Prostate gland (tissue), 2 donors: ENCODE results near the gene RPL12. TPM values are rescaled to one million over a fixed set of nuclear protein-coding genes. Genes with fewer than 3 reads are reported as not detected.

Experiments
- DNase-seq: peaks from one replicate; pipeline ENCODE4 v3.0.0-alpha.2; 2019; ENCODE audit warnings: low spot score
- H3K27ac ChIP-seq, 2 donors: fragments of 200-600 bp; sonication (generic); 2 replicates each; pipeline ENCODE4 v1.5.1; 2017 to 2019
- H3K27me3 ChIP-seq: fragments of 200-600 bp; sonication (generic); replicated peaks from 2 replicates; pipeline ENCODE4 v1.5.1; 2019; ENCODE audit not compliant: insufficient read depth
- H3K36me3 ChIP-seq, 2 donors: fragments of 200-600 bp; sonication (generic); 1 replicate in 1 of 2; 2 replicates in 1 of 2; pipeline versions ENCODE4 v1.5.1 to v1.8.1; 2017 to 2019
- H3K4me1 ChIP-seq: fragments of 200-600 bp; sonication (generic); replicated peaks from 2 replicates; pipeline ENCODE4 v1.5.1; 2019
- H3K4me3 ChIP-seq, 2 donors: fragments of 200-600 bp; sonication (generic); 2 replicates each; pipeline ENCODE4 v1.5.1; 2017 to 2019
- H3K9me3 ChIP-seq: fragments of 200-600 bp; sonication (generic); 2 replicates; pipeline ENCODE4 v1.5.1; 2017
- POLR2A ChIP-seq: fragments of 450-650 bp; IDR thresholded peaks from one replicate; pipeline ENCODE4 v1.6.1; 2016; ENCODE audit warnings: antibody characterized with exemption, mild to moderate bottlenecking
- POLR2AphosphoS5 ChIP-seq: sonication (generic); formaldehyde crosslinking; IDR thresholded peaks from one replicate; pipeline ENCODE4 v1.6.1; 2017; ENCODE audit warnings: antibody characterized with exemption
- WGBS: methylation state at CpG from one replicate; pipeline ENCODE4 v1.1.5; 2018; 5-methylcytosine and 5-hydroxymethylcytosine counted together
- intact Hi-C: fragments of 100-400 bp; cut with DNase I; formaldehyde crosslinking; loops from one replicate; pipeline ENCODE4 v1.14.2; 2022
- total RNA-seq, 2 donors: library from RNA; depleted of rRNA; stranded (reverse); fragments of >200 nt; gene quantifications; one replicate each; pipeline ENCODE4 v1.1.0, GENCODE V29; 2016
- TF ChIP-seq, protein P1 (sequence below), 4 experiments: fragments of 200-600 bp in 2 of 4; fragments of 450-650 bp in 2 of 4; sonication (generic) in 2 of 4; IDR thresholded peaks; 1 replicate in 3 of 4; 2 replicates in 1 of 4; pipeline ENCODE4 v1.5.1; 2016 to 2019; ENCODE audit warnings: antibody characterized with exemption in 4 of 4, mild to moderate bottlenecking in 2 of 4, moderate library complexity in 2 of 4

The RPL12 gene
- total RNA-seq, 2 donors from 2014 or later: 1,460 to 2,640 TPM

GRCh38 chr9:127497656-127498290, 46.6 kb upstream of the RPL12 start:
- no peaks in the 10 kb centered on the region for H3K27me3 ChIP-seq
- no peaks in the 10 kb centered on the region for H3K9me3 ChIP-seq
- H3K4me1 ChIP-seq: peaks cover 20% of the 10 kb centered on the region
- DNase-seq: no peak
- TF ChIP-seq POLR2AphosphoS5 (no peak), POLR2A (no peak)
- TF ChIP-seq, protein P1, sequence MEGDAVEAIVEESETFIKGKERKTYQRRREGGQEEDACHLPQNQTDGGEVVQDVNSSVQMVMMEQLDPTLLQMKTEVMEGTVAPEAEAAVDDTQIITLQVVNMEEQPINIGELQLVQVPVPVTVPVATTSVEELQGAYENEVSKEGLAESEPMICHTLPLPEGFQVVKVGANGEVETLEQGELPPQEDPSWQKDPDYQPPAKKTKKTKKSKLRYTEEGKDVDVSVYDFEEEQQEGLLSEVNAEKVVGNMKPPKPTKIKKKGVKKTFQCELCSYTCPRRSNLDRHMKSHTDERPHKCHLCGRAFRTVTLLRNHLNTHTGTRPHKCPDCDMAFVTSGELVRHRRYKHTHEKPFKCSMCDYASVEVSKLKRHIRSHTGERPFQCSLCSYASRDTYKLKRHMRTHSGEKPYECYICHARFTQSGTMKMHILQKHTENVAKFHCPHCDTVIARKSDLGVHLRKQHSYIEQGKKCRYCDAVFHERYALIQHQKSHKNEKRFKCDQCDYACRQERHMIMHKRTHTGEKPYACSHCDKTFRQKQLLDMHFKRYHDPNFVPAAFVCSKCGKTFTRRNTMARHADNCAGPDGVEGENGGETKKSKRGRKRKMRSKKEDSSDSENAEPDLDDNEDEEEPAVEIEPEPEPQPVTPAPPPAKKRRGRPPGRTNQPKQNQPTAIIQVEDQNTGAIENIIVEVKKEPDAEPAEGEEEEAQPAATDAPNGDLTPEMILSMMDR (IDR thresholded peaks at IDR 0.05): no peak
- no peaks in the 10 kb centered on the region for H3K36me3 ChIP-seq
- H3K4me3 ChIP-seq: no peak overlapping the region
- no peak overlapping the region for H3K27ac ChIP-seq
- 95% methylated on average over 13 of the region's 13 CpGs for WGBS
- intact Hi-C loops: no loop called here

GRCh38 chr9:127496974-127497373, 45.8 kb upstream of the RPL12 start:
- H3K36me3 ChIP-seq: no peaks in the 10 kb centered on the region
- TF ChIP-seq, protein P1 (IDR thresholded peaks at IDR 0.05): no peak
- no peak for TF ChIP-seq POLR2AphosphoS5

DNA sequence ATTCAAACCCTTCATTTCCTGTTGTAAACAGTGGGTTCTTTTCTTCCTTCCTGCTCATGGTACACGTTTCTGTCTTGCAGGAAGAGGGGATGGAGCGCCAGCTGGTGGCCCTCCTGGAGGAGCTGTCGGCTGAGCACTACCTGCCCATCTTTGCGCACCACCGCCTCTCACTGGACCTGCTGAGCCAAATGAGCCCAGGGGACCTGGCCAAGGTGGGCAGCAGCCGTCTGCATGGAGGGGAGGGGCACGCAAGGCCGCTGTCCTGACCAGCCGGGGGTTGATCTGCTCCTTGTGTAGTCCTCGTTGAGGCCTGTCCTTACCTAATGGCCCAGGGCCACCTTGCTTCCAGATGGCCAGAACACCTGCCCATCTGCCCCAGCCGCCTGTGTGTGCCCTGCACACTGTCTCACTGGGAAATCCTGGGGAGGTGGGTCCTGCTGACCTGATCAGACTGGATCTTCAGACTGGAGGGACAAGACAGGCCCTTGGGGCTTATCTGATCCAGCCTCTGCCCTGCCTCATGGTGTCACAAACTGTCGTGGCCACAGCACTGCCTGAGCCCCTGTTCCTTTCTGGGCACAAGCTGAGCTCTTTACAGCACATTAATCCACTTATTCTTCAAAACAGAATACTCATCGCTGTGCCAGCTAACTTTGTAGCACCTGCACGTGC, 44.8 kb upstream of the RPL12 start:
- Histone ChIP-seq H3K4me1 (peaks cover 20% of the 10 kb centered on the region), H3K4me3 (no peak overlapping the region), H3K9me3 (no peaks in the 10 kb centered on the region), H3K27me3 (no peaks in the 10 kb centered on the region), H3K27ac (peak overlapping the region; percentile 84 to 86), H3K36me3 (no peaks in the 10 kb centered on the region)
- 76% methylated on average over 14 of the region's 14 CpGs for WGBS
- DNase-seq: no peak
- TF ChIP-seq, protein P1 (IDR thresholded peaks at IDR 0.05): no peak
- TF ChIP-seq POLR2A (no peak), POLR2AphosphoS5 (no peak)
- intact Hi-C loops: no loop called here

More at GRCh38 chr9:127496974-127497373, 45.8 kb upstream of the RPL12 start:
- Histone ChIP-seq H3K27me3 (no peaks in the 10 kb centered on the region), H3K4me1 (peaks cover 20% of the 10 kb centered on the region), H3K9me3 (no peaks in the 10 kb centered on the region), H3K27ac (peak overlapping the region in 1 of 2 donors; percentile 84), H3K4me3 (no peak overlapping the region)
- no peak for DNase-seq
- WGBS: 78% methylated on average over 12 of the region's 12 CpGs
- intact Hi-C loops: no loop called here

DNA sequence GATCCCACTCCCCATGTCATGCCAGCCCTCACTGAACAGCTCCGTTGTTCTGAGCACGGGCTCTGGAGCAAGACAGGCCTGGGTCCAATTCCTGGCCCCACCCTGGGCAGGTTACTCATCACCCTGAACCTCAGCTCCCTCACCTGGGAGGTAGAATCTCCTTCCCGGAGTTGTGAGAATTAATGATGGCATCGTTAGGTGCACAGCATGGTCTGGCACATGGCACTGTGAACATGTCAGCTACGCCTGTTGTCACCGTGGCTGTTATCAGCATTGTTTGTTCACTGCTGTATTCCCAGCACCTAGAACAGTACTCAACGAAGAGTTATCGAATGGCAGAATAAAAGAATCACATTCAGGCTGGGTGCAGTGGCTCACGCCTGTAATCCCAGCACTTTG, 43.1 kb upstream of the RPL12 start:
- Histone ChIP-seq H3K27me3 (no peaks in the 10 kb centered on the region), H3K4me1 (peaks cover 20% of the 10 kb centered on the region), H3K9me3 (no peaks in the 10 kb centered on the region), H3K36me3 (no peaks in the 10 kb centered on the region), H3K4me3 (no peak overlapping the region), H3K27ac (peak overlapping the region in 1 of 2 donors; percentile 84)
- intact Hi-C loops: no loop called here
- WGBS: 73% methylated on average over 9 of the region's 9 CpGs
- no peak for TF ChIP-seq POLR2A
- TF ChIP-seq POLR2AphosphoS5: no peak
- TF ChIP-seq, protein P1 (IDR thresholded peaks at IDR 0.05): no peak
- DNase-seq: no peak
